NCI-H146 treated with DMSO at 0.1 percent for 48 hours (cell line): Measurements from ENCODE around the gene MYO1F.

ENCODE experiments used
- DNase-seq: peaks from one replicate; lab custom pipeline; 2025; ENCODE audit not compliant: unreplicated experiment; lab: John Stamatoyannopoulos, UW

MYO1F gene

DNA sequence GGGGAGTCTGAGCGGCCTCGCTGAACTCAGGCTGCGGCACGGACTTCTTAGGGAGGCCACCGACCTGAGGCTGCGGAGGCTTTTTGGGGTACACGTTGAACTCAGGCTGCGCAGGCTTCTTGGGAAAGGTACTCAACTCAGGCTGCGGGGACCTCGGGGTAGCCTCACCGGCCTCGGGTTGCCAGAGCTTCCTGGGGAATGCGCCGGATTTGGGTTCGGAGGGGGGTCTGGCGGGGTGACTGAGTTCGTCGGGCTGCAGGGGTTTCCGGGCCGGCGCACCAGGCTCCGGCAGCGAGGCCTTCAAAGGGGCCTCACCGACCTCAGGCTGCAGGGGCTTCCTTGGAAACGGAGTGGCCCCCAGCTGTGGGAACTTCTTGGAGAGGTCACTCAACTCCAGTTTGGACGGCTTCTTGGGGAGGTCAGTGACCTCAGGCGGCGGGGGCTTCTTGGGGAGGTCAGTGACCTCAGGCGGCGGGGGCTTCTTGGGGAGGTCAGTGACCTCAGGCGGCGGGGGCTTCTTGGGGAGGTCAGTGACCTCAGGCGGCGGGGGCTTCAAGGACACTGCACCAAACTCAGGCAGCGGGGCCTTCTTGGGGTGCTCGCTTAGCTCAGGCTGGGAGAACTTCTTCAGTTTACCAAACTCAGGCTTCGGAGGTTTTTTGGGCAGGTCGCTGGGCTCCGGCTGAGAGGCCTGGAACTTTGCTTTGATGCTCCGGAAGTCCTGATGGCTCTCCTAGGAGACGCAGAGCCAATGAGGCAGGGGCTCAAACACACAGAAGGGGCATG, 78.0 kb downstream of the MYO1F start:
- no peak for DNase-seq

DNA sequence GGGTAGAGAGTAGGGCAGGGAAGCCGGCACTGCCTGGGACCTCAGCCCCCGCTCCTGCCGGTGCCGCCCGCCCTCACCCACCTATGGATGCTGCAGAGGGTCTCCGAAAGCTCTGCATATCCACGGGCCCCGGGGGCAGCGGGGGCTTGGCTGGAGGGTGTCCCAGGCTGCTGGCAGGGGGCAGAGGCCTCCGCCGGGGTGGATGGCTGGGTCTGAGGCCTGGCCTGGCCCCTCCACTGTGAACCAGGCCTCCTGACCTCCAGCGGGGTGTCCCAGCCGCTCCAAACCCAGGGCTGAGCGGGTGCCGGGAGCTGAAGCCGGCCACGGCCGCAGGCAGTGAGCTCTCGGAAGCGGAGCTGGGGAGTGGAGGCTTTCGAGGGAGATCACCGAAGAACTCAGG, 78.9 kb downstream of the MYO1F start:
- DNase-seq = no peak

DNA sequence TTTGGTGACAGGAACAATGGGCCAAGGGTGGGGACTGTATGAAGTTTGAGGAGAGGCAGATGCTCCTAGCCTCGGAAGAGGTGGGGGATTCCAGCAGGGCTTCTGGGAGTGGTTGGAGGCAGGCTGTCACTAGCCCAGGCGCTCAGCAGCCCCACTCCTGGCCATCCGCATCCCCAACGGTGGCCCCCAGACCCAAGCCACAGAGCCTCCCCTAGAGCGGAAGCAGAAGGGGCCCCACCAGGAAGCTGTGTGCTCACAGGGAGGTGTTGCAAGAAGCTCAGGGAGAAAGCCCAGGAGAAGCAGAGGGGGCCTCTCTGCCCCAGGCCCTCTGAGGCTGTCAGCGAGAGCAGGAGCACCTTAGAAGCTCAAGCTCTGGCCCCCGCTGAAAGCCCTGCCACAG, 83.1 kb downstream of the MYO1F start:
- DNase-seq = no peak

DNA sequence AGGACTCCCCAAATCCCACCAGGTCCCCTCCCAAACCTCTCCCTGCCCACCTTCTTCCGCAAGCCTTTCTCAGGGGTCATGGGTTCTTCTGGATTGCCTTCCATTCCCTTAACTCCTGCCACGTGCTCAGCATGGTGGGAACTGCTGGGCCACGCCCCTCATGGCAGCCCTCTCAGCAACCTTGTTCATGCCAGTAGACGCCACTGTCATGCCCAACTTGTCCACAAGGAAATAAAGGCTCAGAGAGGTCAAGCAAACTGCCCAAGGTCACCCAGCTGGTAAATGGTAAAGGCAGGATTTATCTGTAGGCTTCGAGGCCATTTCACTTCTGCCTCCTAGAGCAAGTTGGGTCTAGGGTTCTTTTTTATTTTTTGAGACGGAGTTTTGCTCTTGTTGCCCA, 85.7 kb downstream of the MYO1F start:
- DNase-seq = no peak

DNA sequence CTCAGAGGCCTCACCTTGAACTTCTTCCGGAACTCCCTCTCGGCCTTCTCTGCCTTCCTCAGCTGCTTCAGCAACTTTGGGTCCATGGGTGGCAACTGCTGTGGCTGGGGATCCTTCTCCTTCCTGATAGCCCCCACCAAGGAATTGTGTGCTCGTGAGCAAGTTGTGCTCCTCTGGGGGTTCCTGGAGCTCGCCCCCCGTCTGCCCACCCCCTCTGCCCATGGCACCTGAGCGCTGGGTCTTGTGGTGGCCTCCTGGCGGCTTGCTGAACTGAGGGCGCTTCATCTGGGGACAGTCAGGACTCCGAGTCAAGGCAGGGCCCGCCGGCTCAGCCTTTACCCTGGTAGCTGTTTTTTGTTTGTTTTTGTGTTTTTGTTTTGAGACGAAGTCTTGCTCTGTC, 86.4 kb downstream of the MYO1F start:
- DNase-seq = no peak

DNA sequence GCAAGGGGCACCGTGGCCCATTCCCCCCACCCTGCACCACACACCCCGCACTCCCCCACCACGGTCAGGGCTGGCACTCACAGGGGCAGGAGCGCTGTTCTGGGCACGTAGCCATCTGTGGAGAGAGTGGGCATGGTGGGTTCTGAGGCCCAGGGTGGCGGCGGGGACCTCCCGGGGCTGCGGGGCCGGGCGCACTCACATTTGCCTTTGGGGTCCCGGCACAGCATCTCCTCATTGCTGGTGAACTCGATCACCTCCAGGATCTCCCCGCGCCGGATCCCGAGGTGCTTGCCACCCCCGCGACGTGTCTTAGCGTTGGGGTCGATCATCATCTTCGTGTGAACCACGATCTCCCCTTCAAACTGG, 86.9 kb downstream of the MYO1F start:
- DNase-seq = no peak

DNA sequence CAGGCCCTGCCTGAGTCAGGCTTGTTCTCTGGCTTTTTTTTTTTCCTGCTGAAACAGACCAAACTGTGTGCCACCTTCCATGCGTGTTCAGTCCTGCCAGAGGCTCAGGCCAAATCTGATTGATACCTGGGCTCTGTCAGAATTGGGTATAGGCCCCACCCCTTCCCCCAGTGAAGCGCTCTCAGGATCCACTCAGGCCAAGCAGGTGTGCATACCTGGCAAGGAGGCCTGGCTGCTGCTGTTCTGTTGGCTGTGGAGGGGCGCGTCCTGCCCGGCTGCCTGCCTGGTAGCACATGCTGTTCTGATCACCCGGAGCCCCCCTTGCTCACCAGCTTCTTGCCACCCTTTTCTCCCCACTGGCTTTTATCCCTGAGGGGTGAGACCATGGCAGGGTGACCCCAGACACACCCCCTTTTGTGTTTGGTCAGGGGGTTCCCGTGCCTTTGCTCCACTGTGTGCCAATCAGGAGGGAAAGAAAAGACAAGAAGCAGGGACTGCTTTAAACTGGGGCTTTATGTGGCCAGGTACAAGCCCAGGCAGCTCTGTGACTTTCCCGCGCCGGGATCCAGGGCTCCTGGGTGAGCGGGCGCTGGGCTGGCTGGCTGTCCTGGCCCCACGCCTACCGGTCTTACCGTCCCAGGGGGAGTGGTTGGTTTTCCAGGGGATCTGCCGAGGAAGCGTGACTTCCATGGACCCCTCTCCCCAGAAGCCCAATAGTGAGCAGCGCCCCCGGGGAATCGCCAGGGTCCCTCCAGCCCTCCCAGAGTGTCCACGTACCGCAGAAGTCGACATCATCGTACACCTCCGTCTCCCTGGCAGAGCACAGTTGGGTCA, 87.5 kb downstream of the MYO1F start:
- DNase-seq = no peak

DNA sequence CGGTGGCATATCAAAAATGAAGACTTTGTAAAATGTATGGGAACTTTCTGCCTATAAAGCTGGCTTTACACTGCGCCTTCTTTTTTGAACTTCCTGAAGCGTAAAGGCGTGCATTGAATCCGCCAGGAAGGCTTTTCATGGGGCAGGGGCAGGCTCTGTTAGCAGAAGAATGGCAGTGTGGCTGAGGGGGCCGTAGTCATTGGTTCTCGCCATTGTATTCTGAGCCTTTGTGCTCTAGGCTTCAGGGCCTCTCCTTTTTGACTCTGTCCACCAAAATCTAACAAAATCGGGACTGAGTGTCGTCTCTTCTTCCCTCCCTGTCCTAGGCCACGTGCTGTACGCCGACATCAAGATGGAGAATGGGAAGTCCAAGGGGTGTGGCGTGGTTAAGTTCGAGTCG, 88.9 kb downstream of the MYO1F start:
- DNase-seq = no peak

DNA sequence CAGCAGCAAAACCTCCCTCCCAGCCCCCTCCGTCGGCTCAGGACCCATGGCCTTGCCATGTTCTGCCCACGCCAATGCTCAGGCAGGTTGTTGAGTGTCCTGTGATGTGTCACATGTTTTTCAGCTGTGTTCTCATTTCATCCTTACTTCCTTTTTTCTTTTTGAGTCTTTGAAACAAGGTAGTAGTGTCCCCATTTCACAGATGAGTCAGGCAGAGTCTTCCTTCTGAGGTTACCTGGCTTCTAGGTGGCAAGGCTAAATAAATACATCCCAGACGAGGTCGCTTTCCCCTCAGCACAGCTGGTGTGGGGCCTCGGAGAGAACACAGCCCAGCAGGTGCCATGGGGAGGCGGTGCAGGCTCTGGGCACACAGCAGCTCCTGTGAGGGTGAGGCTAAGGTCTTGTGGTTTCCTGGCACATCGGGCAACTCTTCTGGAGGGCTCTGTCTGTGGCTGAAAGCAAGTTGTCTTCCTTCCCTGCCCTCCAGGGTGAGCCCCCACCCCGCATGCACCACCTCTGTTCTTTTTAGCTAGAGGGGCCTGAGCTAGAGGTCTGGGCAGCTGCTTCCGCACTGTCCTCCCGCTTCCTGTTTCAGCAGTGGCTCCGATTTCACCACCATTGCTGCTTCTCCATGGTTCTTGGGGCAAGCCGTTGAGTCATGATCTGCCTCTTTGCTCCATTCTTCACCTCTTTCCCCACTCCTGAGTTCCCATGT, 89.9 kb downstream of the MYO1F start:
- no peak for DNase-seq

DNA sequence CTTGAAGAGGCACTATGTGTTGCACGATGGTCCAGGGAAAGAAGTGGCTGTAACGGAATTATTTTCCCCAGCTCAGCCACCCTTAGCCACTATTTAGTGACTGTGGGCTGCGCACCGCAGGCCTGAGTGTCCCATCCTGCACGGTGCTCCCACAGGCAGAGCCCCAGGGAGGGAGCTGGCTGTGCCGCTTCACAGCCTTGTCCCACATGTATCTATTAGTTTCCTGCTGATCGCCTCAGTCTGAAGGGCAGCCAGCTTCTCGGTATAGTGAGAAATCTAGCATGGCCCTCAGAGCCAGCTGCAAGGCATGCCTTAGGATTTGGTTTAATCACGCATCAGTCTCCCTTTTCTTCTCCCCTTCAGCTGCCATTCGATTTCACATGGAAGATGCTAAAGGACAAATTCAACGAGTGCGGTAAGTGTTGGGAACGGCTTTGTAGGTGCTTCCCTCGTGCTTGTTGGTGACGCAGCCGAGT, 90.5 kb downstream of the MYO1F start:
- no peak for DNase-seq

DNA sequence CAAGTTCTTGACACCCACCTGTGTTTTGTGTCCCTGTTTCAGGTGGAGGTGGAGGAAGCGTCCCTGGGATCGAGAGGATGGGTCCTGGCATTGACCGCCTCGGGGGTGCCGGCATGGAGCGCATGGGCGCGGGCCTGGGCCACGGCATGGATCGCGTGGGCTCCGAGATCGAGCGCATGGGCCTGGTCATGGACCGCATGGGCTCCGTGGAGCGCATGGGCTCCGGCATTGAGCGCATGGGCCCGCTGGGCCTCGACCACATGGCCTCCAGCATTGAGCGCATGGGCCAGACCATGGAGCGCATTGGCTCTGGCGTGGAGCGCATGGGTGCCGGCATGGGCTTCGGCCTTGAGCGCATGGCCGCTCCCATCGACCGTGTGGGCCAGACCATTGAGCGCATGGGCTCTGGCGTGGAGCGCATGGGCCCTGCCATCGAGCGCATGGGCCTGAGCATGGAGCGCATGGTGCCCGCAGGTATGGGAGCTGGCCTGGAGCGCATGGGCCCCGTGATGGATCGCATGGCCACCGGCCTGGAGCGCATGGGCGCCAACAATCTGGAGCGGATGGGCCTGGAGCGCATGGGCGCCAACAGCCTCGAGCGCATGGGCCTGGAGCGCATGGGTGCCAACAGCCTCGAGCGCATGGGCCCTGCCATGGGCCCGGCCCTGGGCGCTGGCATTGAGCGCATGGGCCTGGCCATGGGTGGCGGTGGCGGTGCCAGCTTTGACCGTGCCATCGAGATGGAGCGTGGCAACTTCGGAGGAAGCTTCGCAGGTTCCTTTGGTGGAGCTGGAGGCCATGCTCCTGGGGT, 91.5 kb downstream of the MYO1F start:
- DNase-seq = no peak

DNA sequence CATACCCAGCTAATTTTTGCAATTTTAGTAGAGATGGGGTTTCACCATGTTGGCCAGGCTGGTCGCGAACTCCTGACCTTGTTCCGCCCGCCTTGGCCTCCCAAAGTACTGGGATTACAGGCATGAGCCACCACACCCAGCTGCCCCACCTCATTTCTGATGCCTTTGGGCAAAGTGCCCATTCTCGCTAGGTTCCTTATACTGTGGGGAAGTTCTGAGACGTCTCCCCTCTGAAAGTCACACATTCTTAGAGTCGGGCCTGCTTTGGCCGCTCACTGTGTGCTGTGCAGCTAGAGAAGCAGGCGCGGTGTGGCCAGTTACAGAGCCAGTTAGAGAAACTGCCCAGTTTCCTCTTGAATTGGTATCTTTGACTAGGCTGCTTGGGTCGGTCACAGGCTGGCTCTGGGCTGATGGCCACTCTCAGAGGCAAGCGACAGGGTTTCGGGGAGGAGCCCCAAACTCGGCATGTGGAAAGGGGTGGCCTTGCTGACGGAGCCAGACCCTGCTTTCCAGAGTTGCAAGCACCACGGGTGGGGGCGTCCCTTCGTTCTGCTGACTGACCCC, 92.8 kb downstream of the MYO1F start:
- DNase-seq = no peak

DNA sequence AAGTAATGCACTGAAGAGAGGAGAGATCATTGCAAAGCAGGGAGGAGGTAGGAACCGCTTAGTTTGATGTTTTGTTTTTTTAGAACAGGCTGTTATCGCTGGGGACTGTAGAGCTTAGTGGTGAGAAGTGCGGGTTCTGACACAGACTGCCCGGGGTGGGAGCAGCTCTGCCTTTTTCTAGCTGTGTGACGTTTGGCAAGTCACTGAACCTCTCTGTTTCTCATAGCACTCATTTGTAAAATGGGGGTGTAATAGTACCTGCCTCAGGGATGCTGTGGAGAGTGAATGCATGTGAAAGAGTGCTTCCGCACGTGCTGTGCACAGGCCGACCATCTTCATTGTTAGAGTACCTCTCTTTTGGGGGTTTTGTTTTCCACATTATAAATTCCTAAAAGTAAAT, 94.1 kb downstream of the MYO1F start:
- DNase-seq = no peak

DNA sequence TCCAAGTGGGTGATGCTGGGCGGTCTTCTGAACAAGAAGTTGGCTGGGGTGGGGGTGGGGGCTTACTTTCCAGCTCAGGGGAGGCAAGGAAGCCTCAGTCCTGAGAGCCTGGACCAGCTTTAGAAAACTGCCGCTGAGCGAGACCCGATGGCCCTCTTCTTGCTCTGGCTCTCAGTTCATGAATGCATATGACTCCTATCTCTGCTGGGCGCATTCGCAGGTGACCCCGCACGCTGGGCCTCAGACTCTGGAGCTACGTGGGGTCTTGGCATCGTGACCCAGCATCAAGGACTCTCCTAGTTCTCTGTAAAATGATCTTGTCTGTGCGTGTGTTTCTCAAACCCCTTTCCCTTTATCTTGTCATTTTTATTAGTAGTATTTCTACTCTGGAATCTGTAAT, 94.5 kb downstream of the MYO1F start:
- no peak for DNase-seq

DNA sequence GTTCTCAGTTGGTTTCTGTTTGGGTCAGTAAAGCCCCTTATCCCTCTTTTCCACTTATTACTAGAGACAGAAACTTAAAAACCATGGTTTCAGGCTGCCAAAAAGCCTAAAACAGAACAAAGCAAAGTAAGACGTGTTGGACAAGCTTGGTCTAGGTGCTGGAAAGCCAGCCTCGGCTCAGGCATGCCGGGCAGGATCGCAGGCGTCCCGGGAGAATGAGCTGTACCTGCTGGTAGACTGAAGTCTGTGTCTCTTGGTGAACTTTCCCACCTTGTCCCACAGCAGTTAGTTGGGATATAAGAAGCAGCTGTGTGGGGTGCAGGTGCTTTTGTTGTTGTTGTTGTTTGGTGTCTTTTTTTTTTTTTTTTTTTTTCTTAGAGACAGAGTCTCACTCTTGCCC, 95.6 kb downstream of the MYO1F start:
- DNase-seq = no peak

DNA sequence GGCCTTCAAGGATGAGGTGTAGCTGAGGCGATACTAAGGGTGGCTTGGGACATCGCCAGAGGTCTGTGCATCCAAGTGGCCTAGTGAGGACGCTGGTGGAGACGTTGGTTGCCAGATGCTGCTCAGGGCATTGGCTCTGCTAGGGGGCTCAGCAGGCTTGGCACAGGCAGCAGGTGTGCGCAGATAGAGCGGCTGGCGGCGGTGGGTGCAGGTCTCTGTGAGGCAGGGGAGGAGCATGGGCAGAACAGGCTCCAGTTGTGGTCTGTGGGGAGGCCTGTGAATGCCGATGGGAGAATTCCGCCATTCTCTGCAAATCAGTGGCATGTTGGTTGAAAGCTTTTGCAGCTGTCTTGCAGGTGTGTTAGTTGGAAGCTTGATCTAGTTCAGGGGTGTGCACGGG, 96.0 kb downstream of the MYO1F start:
- DNase-seq = no peak

DNA sequence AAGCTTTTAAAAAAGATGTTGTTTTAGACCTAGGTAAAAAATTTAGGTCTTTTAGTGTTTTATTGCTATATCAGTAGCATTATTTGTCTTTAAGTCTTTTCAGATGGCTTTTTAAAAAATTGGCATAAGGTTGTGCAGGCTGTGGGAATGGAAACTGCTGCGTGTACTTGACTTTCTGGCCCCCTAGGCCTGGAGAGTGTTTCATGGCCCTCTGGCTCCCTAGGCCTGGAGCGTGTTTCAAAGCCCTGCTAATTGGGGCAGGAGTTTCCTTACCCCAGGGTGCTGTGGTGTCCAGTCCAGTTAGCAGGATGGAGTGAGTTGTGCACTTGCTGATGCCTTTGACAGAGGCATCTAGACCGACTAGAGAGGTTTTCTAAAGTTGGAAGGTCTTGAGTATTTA, 98.6 kb downstream of the MYO1F start:
- DNase-seq = no peak

DNA sequence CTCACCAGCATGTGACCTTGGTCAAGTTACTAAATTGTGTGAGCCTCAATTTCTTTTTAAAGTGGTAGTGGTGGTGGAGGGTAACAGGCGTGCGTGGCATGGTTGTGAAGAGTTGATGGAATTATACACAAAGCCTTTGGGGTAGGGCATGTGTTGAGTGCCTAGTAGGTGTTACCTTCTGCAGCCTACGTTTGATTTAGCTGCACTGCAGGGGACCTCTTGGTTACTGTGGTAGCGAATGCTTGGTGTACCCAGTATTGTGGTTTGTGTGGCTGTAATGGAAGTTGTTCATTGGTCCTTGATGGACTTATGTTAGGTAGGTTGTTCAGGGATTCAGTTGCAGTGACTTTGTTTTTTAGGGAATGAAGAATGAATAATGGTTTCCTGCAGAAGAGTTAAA, 99.4 kb downstream of the MYO1F start:
- no peak for DNase-seq

DNA sequence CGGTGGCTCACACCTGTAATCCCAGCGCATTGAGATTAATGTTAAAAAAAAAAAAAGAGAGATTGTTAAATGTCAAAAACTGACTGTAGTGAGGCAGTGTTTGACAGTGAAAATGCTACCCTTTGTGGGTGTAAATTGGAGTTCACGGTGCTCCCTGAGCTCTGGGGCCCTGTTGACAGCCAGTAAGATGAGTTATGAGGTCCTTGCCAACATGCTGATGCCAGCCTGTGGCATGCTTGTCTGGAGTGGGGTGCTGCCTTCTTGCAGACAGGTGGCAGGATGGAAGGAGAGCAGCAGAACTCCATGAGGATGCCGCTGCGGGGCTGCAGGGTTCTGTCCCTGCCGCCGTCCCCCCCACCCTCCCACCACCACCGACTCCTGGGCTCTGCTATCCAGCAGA, 100.7 kb downstream of the MYO1F start:
- DNase-seq = no peak

DNA sequence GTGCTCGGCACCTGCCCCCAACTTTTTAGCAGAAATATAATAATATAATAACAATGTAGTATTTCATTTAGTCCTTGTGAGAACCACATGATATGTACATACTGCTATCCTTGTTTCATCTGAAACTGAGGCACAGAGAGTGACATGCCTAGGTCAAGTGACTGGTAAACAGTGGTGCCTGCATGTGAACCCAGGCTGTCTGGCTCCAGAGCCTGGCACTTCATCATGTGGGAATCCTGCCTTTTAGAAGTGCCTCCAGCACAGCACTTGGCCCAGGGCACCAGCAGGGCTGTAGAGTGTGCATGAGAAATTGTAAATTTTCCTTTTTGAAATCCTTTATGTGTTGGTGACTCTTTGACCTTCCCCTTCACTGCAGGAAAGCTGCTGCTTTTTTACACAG, 102.2 kb downstream of the MYO1F start:
- no peak for DNase-seq
